PC-3 (cell line): ENCODE results near the gene ZFP36L2.
A peak's percentile ranks its signal among the peaks of the same experiment; 100 is the strongest.

ENCODE experiments used
- CTCF ChIP-seq: fragments of 300-600 bp; sonication (generic); conservative IDR thresholded peaks from 2 replicates; pipeline ENCODE4 v1.5.1; 2017; ENCODE audit warnings: antibody characterized with exemption, low read depth, mild to moderate bottlenecking, low read length
- EZH2 ChIP-seq: fragments of 300-600 bp; sonication (generic); IDR thresholded peaks from one replicate; pipeline ENCODE4 v1.6.1; 2017; ENCODE audit warnings: antibody characterized with exemption, mild to moderate bottlenecking, low read length; ENCODE audit not compliant: unreplicated experiment

- TF ChIP-seq CTCF (peak; percentile 54), EZH2 (no peak)
Observed at GRCh38 chr2:43239981-43240765, 13.8 kb upstream of the ZFP36L2 start.
